H9 (cell line): Measurements from ENCODE around the gene ZNF84. TPM values are rescaled to one million over a fixed set of nuclear protein-coding genes. Genes with fewer than 3 reads are reported as not detected.

Experiments
- DNase-seq: peaks from one replicate; pipeline ENCODE4 v3.0.0-alpha.2; 2017
- H2AFZ ChIP-seq: one replicate; pipeline ENCODE4 v1.6.1; 2013; ENCODE audit warnings: mild to moderate bottlenecking, low read length, control low read depth, moderate library complexity
- H2AK5ac ChIP-seq: 2 replicates; pipeline ENCODE4 v1.6.1; 2013; ENCODE audit warnings: low read length, control low read depth, mixed read lengths; ENCODE audit not compliant: insufficient read length
- H2BK120ac ChIP-seq: one replicate; pipeline ENCODE4 v1.6.1; 2013; ENCODE audit warnings: low read depth, mild to moderate bottlenecking, low read length, control low read depth, inconsistent platforms; ENCODE audit not compliant: poor library complexity, severe bottlenecking
- H2BK12ac ChIP-seq: 2 replicates; pipeline ENCODE4 v1.6.1; 2013; ENCODE audit warnings: low read length, control low read depth, mixed read lengths, low read depth; ENCODE audit not compliant: insufficient read length
- H2BK15ac ChIP-seq: 2 replicates; pipeline ENCODE4 v1.6.1; 2013; ENCODE audit warnings: low read depth, low read length, control low read depth
- H2BK20ac ChIP-seq: one replicate; pipeline ENCODE4 v1.6.1; 2013; ENCODE audit warnings: low read depth, mild to moderate bottlenecking, low read length, control low read depth, inconsistent platforms; ENCODE audit not compliant: poor library complexity, severe bottlenecking
- H2BK5ac ChIP-seq: 2 replicates; pipeline ENCODE4 v1.6.1; 2013; ENCODE audit warnings: low read length, control low read depth, mixed read lengths; ENCODE audit not compliant: insufficient read length
- H3K14ac ChIP-seq: 2 replicates; pipeline ENCODE4 v1.6.1; 2013; ENCODE audit warnings: low read length, control low read depth; ENCODE audit not compliant: insufficient read depth
- H3K18ac ChIP-seq: 2 replicates; pipeline ENCODE4 v1.6.1; 2013; ENCODE audit warnings: low read depth, mild to moderate bottlenecking, mixed read lengths, low read length, control low read depth; ENCODE audit not compliant: insufficient read length
- H3K23ac ChIP-seq: 2 replicates; pipeline ENCODE4 v1.6.1; 2013; ENCODE audit warnings: low read length, control low read depth, mixed read lengths, low read depth; ENCODE audit not compliant: insufficient read length
- H3K23me2 ChIP-seq: 2 replicates; pipeline ENCODE4 v1.6.1; 2013; ENCODE audit warnings: low read depth, mild to moderate bottlenecking, mixed read lengths, low read length, control low read depth; ENCODE audit not compliant: insufficient read length, poor library complexity, severe bottlenecking
- H3K27ac ChIP-seq: 2 replicates; pipeline ENCODE4 v1.5.1; 2013; ENCODE audit warnings: low read length, control low read depth, mixed read lengths, low read depth; ENCODE audit not compliant: insufficient read length
- H3K27me3 ChIP-seq: 2 replicates; pipeline ENCODE4 v1.6.1; 2013; ENCODE audit warnings: low read length, control low read depth, inconsistent platforms; ENCODE audit not compliant: insufficient read depth
- H3K4ac ChIP-seq: 2 replicates; pipeline ENCODE4 v1.6.1; 2013; ENCODE audit warnings: low read depth, mild to moderate bottlenecking, control low read depth, inconsistent platforms, low read length, moderate library complexity
- H3K4me1 ChIP-seq: 2 replicates; pipeline ENCODE4 v1.6.1; 2013; ENCODE audit warnings: low read length, control low read depth, inconsistent platforms; ENCODE audit not compliant: insufficient read depth
- H3K4me2 ChIP-seq: 2 replicates; pipeline ENCODE4 v1.6.1; 2013; ENCODE audit warnings: low read length, control low read depth, mixed read lengths; ENCODE audit not compliant: insufficient read length, insufficient read depth
- H3K56ac ChIP-seq: 2 replicates; pipeline ENCODE4 v1.6.1; 2013; ENCODE audit warnings: low read depth, mild to moderate bottlenecking, mixed read lengths, low read length, control low read depth; ENCODE audit not compliant: insufficient read length
- H3K79me1 ChIP-seq: 2 replicates; pipeline ENCODE4 v1.6.1; 2013; ENCODE audit warnings: low read depth, mild to moderate bottlenecking, moderate library complexity, low read length, control low read depth, inconsistent platforms; ENCODE audit not compliant: insufficient read depth, poor library complexity, severe bottlenecking
- H3K79me2 ChIP-seq: 2 replicates; pipeline ENCODE4 v1.6.1; 2013; ENCODE audit warnings: low read length, control low read depth, inconsistent platforms; ENCODE audit not compliant: insufficient read depth
- H3K9ac ChIP-seq: 2 replicates; pipeline ENCODE4 v1.6.1; 2013; ENCODE audit warnings: low read length, control low read depth, mixed read lengths; ENCODE audit not compliant: insufficient read length; ENCODE audit errors: extremely low read depth
- H3K9me3 ChIP-seq: one replicate; pipeline ENCODE4 v1.6.1; 2013; ENCODE audit warnings: low read depth, low read length, inconsistent platforms; ENCODE audit not compliant: control insufficient read depth
- H3T11ph ChIP-seq: one replicate; pipeline ENCODE4 v1.6.1; 2013; ENCODE audit warnings: mild to moderate bottlenecking, low read length, control low read depth, inconsistent platforms
- H4K20me1 ChIP-seq: one replicate; pipeline ENCODE4 v1.6.1; 2013; ENCODE audit not compliant: control insufficient read depth, insufficient read length, insufficient read depth
- H4K5ac ChIP-seq: 2 replicates; pipeline ENCODE4 v1.6.1; 2013; ENCODE audit warnings: low read depth, mild to moderate bottlenecking, mixed read lengths, low read length, control low read depth; ENCODE audit not compliant: insufficient read length
- H4K8ac ChIP-seq: replicated peaks from 2 replicates; pipeline ENCODE4 v1.6.1; 2013; ENCODE audit warnings: low read length, control low read depth, mixed read lengths, low read depth; ENCODE audit not compliant: insufficient read length
- H4K91ac ChIP-seq: 2 replicates; pipeline ENCODE4 v1.6.1; 2013; ENCODE audit warnings: low read depth, mild to moderate bottlenecking, moderate library complexity, mixed read lengths, low read length, control low read depth; ENCODE audit not compliant: insufficient read length
- H3K27ac Mint-ChIP-seq, 3 experiments: 2 replicates in 2 of 3; 3 replicates in 1 of 3; pipeline ENCODE4 v1.8.0; 2020 to 2021; ENCODE audit warnings: mixed read lengths in 3 of 3, mild to moderate bottlenecking in 1 of 3, moderate library complexity in 1 of 3
- H3K27me3 Mint-ChIP-seq: 2 replicates; pipeline ENCODE4 v1.8.0; 2021; ENCODE audit warnings: low read depth, mild to moderate bottlenecking, moderate library complexity, mixed read lengths
- H3K36me3 Mint-ChIP-seq, 3 experiments: 2 replicates in 2 of 3; 3 replicates in 1 of 3; pipeline ENCODE4 v1.8.0; 2020 to 2021; ENCODE audit warnings: low read depth in 3 of 3, mixed read lengths in 3 of 3; ENCODE audit not compliant: insufficient read depth in 1 of 3
- H3K4me1 Mint-ChIP-seq, 2 experiments: 2 replicates each; pipeline ENCODE4 v1.8.0; 2020; ENCODE audit warnings: mixed read lengths in 2 of 2
- H3K4me3 Mint-ChIP-seq, 2 experiments: 2 replicates in 1 of 2; 3 replicates in 1 of 2; pipeline ENCODE4 v1.8.0; 2020 to 2021; ENCODE audit warnings: mild to moderate bottlenecking in 2 of 2, mixed read lengths in 2 of 2, moderate library complexity in 1 of 2
- H3K9me3 Mint-ChIP-seq, 2 experiments: 2 replicates in 1 of 2; 3 replicates in 1 of 2; pipeline ENCODE4 v1.8.0; 2020; ENCODE audit warnings: mild to moderate bottlenecking in 2 of 2, mixed read lengths in 2 of 2, moderate library complexity in 1 of 2
- CTCF ChIP-seq: fragments of 200-600 bp; sonication (generic); conservative IDR thresholded peaks from 3 replicates; pipeline ENCODE4 v1.8.0; 2021; ENCODE audit warnings: antibody characterized with exemption, mild to moderate bottlenecking
- WGBS: extraction: QIAGEN DNeasy Blood & Tissue Kit; methylation state at CpG from one replicate; pipeline ENCODE4 v1.1.7; 2013; ENCODE audit warnings: missing lambda C conversion rate, low lambda C conversion rate, mixed read lengths; ENCODE audit not compliant: insufficient read length; ENCODE audit errors: extremely low coverage; 5-methylcytosine and 5-hydroxymethylcytosine counted together
- total RNA-seq: library from RNA; stranded (reverse); gene quantifications from 2 replicates; pipeline ENCODE4 v1.2.1, GENCODE V29; 2021

Gene ZNF84
- total RNA-seq, 1 experiment from 2014 or later = 45.1 TPM

GRCh38 chr12:133063556-133063955, 26.2 kb downstream of the ZNF84 start:
- H3K14ac ChIP-seq = no peak overlapping the region
- H2BK12ac ChIP-seq = no peak overlapping the region
- H3K9ac ChIP-seq = no peak overlapping the region
- H2BK20ac ChIP-seq = no peak overlapping the region
- Mint-ChIP-seq H3K27ac (no peak overlapping the region), H3K27me3 (peaks cover 11% of the 10 kb centered on the region), H3K36me3 (peaks cover 36 to 63% (median 38%) of the 10 kb centered on the region in 3 experiments), H3K9me3 (peaks cover 92 to 97% of the 10 kb centered on the region in 2 experiments), H3K4me1 (no peaks in the 10 kb centered on the region), H3K4me3 (no peak overlapping the region)
- H3K4me2 ChIP-seq = no peak overlapping the region
- no peak overlapping the region for H2AFZ ChIP-seq
- H3K23ac ChIP-seq = no peak overlapping the region
- H3T11ph ChIP-seq = no peak overlapping the region
- no peak overlapping the region for H4K5ac ChIP-seq
- no peak overlapping the region for H3K56ac ChIP-seq
- no peaks in the 10 kb centered on the region for H3K79me2 ChIP-seq
- no peak overlapping the region for H4K8ac ChIP-seq
- H3K27me3 ChIP-seq = no peaks in the 10 kb centered on the region
- H4K20me1 ChIP-seq = no peaks in the 10 kb centered on the region
- no peak overlapping the region for H3K27ac ChIP-seq
- no peaks in the 10 kb centered on the region for H3K23me2 ChIP-seq
- no peak overlapping the region for H2BK5ac ChIP-seq
- TF ChIP-seq CTCF = no peak
- H3K4ac ChIP-seq = no peak overlapping the region
- peaks cover 92% of the 10 kb centered on the region for H3K9me3 ChIP-seq
- H3K18ac ChIP-seq = no peak overlapping the region
- DNase-seq = no peak
- WGBS = no CpG with 5 or more reads among the region's 1 CpG
- no peak overlapping the region for H2AK5ac ChIP-seq
- H4K91ac ChIP-seq = no peak overlapping the region
- H3K4me1 ChIP-seq = no peaks in the 10 kb centered on the region
- H3K79me1 ChIP-seq = no peaks in the 10 kb centered on the region
- no peak overlapping the region for H2BK120ac ChIP-seq
- H2BK15ac ChIP-seq = no peak overlapping the region
